Measurements from ENCODE around the gene POLR2B.

Gene POLR2B

GRCh38 chr4:57078685-57079521 is 100.2 kb downstream of the POLR2B start:
- Histone ChIP-seq H3K4me3 (ENCODE audit: low read length) (no peak overlapping the region), H3K4me1 (ENCODE audit: control insufficient read depth, insufficient read depth, low read length) (no peaks in the 10 kb centered on the region; the same call in 1 of the 2 replicates), H3K9me3 (ENCODE audit: control insufficient read depth, insufficient read depth, low read length) (no peaks in the 10 kb centered on the region), H3K36me3 (ENCODE audit: control insufficient read depth, insufficient read depth, low read length) (no peaks in the 10 kb centered on the region), H3K27me3 (ENCODE audit: control insufficient read depth, insufficient read depth, low read length) (no peaks in the 10 kb centered on the region), H3K27ac (ENCODE audit: low read length) (no peak overlapping the region)
- no CpG with 5 or more reads among the region's 10 CpGs for WGBS (ENCODE audit: insufficient coverage, insufficient read length)
- DNase-seq (ENCODE audit: low read depth, low spot score): no peak

Data from iPS DF 6.9 (cell line).